ENCODE measurements around the gene NUP210.

NUP210 gene

GRCh38 chr3:13367728-13368127 is 52.4 kb downstream of the NUP210 start:
- no peak for TF ChIP-seq CTCF (conservative IDR thresholded peaks at IDR 0.05; ENCODE audit: low read length)
- no peak for DNase-seq (ENCODE audit: low read depth)
- no peak overlapping the region for H3K4me3 ChIP-seq (ENCODE audit: low read length)

- TF ChIP-seq CTCF (conservative IDR thresholded peaks at IDR 0.05; ENCODE audit: low read length) = no peak
- no peak for DNase-seq (ENCODE audit: low read depth)
- H3K4me3 ChIP-seq (ENCODE audit: low read length) = no peak overlapping the region
Measured at GRCh38 chr3:13365390-13366379, 54.4 kb downstream of the NUP210 start.

- no peak for TF ChIP-seq CTCF (conservative IDR thresholded peaks at IDR 0.05; ENCODE audit: low read length)
- no peak overlapping the region for H3K4me3 ChIP-seq (ENCODE audit: low read length)
- no peak for DNase-seq (ENCODE audit: low read depth)
Measured at GRCh38 chr3:13364602-13365271, 55.4 kb downstream of the NUP210 start.

- no peak for DNase-seq (ENCODE audit: low read depth)
- H3K4me3 ChIP-seq (ENCODE audit: low read length) = no peak overlapping the region
- no peak for TF ChIP-seq CTCF (conservative IDR thresholded peaks at IDR 0.05; ENCODE audit: low read length)
Measured at GRCh38 chr3:13362551-13362950, 57.6 kb downstream of the NUP210 start.

GRCh38 chr3:13359916-13360315 is 60.2 kb downstream of the NUP210 start:
- no peak for DNase-seq (ENCODE audit: low read depth)
- H3K4me3 ChIP-seq (ENCODE audit: low read length) = no peak overlapping the region
- no peak for TF ChIP-seq CTCF (conservative IDR thresholded peaks at IDR 0.05; ENCODE audit: low read length)

- DNase-seq (ENCODE audit: low read depth) = no peak
- TF ChIP-seq CTCF (conservative IDR thresholded peaks at IDR 0.05; ENCODE audit: low read length) = no peak
Measured at GRCh38 chr3:13358643-13359042, 61.5 kb downstream of the NUP210 start.

More at GRCh38 chr3:13358643-13359042, 61.5 kb downstream of the NUP210 start:
- no peak overlapping the region for H3K4me3 ChIP-seq (ENCODE audit: low read length)

Measured in AG10803 (cell line).